A673 (cell line): ENCODE results near the gene DNAJC16. TPM values are rescaled to one million over a fixed set of nuclear protein-coding genes. Genes with fewer than 3 reads are reported as not detected.
"Not testable (repeated sequence)": the region's sequence is repeated elsewhere in the genome, so short reads cannot be mapped to it uniquely, and the experiment has no call there.

ENCODE experiments used
- BruUV-seq: library from RNA; stranded (reverse); fragments of 400-500 nt; replicated peaks from 2 replicates; lab custom pipeline; 2021; lab: Mats Ljungman, UMichigan
- CTCF ChIA-PET: fragments of 300-600 bp; sonication (Branson Sonifier 250); formaldehyde crosslinking; loops from one replicate; lab custom pipeline; 2022; ENCODE audit warnings: antibody characterized with exemption; lab: Charles Lee
- POLR2A ChIA-PET: fragments of 300-600 bp; sonication (Branson Sonifier 250); formaldehyde crosslinking; loops from one replicate; lab custom pipeline; 2022; ENCODE audit warnings: antibody characterized with exemption; ENCODE audit not compliant: low non-redundant PET; lab: Charles Lee
- DNase-seq: peaks from one replicate; pipeline ENCODE4 v3.0.0-alpha.2; 2015; ENCODE audit warnings: low spot score
- H3K27ac ChIP-seq: fragments of 200-600 bp; sonication (generic); 2 replicates; pipeline ENCODE4 v1.5.1; 2016; ENCODE audit warnings: mixed run types, low read depth, mild to moderate bottlenecking, mixed read lengths, antibody characterized with exemption, low read length; ENCODE audit not compliant: poor library complexity, severe bottlenecking
- H3K27me3 ChIP-seq: fragments of 200-600 bp; sonication (generic); replicated peaks from 2 replicates; pipeline ENCODE4 v1.6.1; 2017; ENCODE audit warnings: mixed run types, low read depth, mild to moderate bottlenecking, mixed read lengths, antibody characterized with exemption, low read length; ENCODE audit not compliant: insufficient read depth, poor library complexity
- H3K36me3 ChIP-seq: fragments of 200-600 bp; sonication (generic); 2 replicates; pipeline ENCODE4 v1.6.1; 2016; ENCODE audit warnings: mixed run types, mild to moderate bottlenecking, mixed read lengths, antibody characterized with exemption, low read length; ENCODE audit not compliant: insufficient read depth, poor library complexity, severe bottlenecking
- H3K4me1 ChIP-seq: fragments of 200-600 bp; sonication (generic); 2 replicates; pipeline ENCODE4 v1.6.1; 2017; ENCODE audit warnings: mixed run types, mild to moderate bottlenecking, mixed read lengths, antibody characterized with exemption, low read length; ENCODE audit not compliant: insufficient read depth, poor library complexity, severe bottlenecking
- H3K4me3 ChIP-seq: fragments of 200-600 bp; sonication (generic); 2 replicates; pipeline ENCODE4 v1.5.1; 2016; ENCODE audit warnings: low read depth, mixed run types, mild to moderate bottlenecking, mixed read lengths, low read length; ENCODE audit not compliant: poor library complexity, severe bottlenecking
- H3K9me3 ChIP-seq: fragments of 200-600 bp; sonication (generic); 2 replicates; pipeline ENCODE4 v1.6.1; 2016; ENCODE audit warnings: mixed run types, low read depth, mild to moderate bottlenecking, mixed read lengths, antibody characterized with exemption, low read length; ENCODE audit not compliant: poor library complexity, severe bottlenecking
- CTCF ChIP-seq: fragments of 300-800, 200-600 bp; sonication (generic); conservative IDR thresholded peaks from 2 replicates; pipeline ENCODE4 v1.5.1; 2017; ENCODE audit warnings: low read depth, mild to moderate bottlenecking, antibody characterized with exemption, low read length, moderate library complexity, mixed read lengths
- EZH2 ChIP-seq: fragments of 200-600 bp; sonication (generic); IDR thresholded peaks from 2 replicates; pipeline ENCODE4 v1.6.1; 2017; ENCODE audit warnings: borderline replicate concordance, low read depth, mild to moderate bottlenecking, mixed read lengths, antibody characterized with exemption, low read length; ENCODE audit not compliant: poor library complexity, severe bottlenecking
- intact Hi-C: fragments of 100-400 bp; cut with micrococcal nuclease; formaldehyde crosslinking; loops from one replicate; pipeline ENCODE4 v1.10.0; 2022; ENCODE audit not compliant: unreplicated experiment
- total RNA-seq: library from RNA; stranded (reverse); gene quantifications from 2 replicates; pipeline ENCODE4 v1.2.3, GENCODE V29; 2021

The DNAJC16 gene
- total RNA-seq, 1 experiment from 2014 or later: 17.1 TPM

GRCh38 chr1:15485636-15486035 lies 41.0 kb upstream of the DNAJC16 start:
- no peaks in the 10 kb centered on the region for H3K27me3 ChIP-seq

GRCh38 chr1:15486844-15487610 lies 39.6 kb upstream of the DNAJC16 start:
- H3K27me3 ChIP-seq, POLR2A ChIA-PET, H3K27ac ChIP-seq, CTCF ChIA-PET, H3K4me1 ChIP-seq, H3K36me3 ChIP-seq, intact Hi-C loops, DNase-seq, H3K9me3 ChIP-seq, H3K4me3 ChIP-seq, BruUV-seq: not testable (repeated sequence)

More at GRCh38 chr1:15485636-15486035, 41.0 kb upstream of the DNAJC16 start:
- Histone ChIP-seq H3K27ac (no peak overlapping the region), H3K4me1 (no peaks in the 10 kb centered on the region), H3K9me3 (no peaks in the 10 kb centered on the region), H3K4me3 (no peak overlapping the region), H3K36me3 (no peaks in the 10 kb centered on the region)
- no TSS peak for BruUV-seq
- ChIA-PET CTCF (no interaction called here), POLR2A (no interaction called here)
- no peak for TF ChIP-seq EZH2
- TF ChIP-seq CTCF: no peak
- DNase-seq: no peak
- intact Hi-C loops: no loop called here

- no TSS peak for BruUV-seq
- POLR2A ChIA-PET: no interaction called here
- TF ChIP-seq CTCF (no peak), EZH2 (no peak)
Observed at GRCh38 chr1:15488371-15488770, 38.3 kb upstream of the DNAJC16 start.

More at GRCh38 chr1:15488371-15488770, 38.3 kb upstream of the DNAJC16 start:
- intact Hi-C loops: no loop called here
- Histone ChIP-seq H3K4me3 (no peak overlapping the region), H3K36me3 (no peaks in the 10 kb centered on the region), H3K27me3 (no peaks in the 10 kb centered on the region), H3K27ac (no peak overlapping the region), H3K4me1 (no peaks in the 10 kb centered on the region), H3K9me3 (no peaks in the 10 kb centered on the region)
- CTCF ChIA-PET: no interaction called here
- no peak for DNase-seq
